NOMO-1 treated with dmso at 0.1 percent for 144 hours (cell line): ENCODE data around the gene LYPLA2.
A peak's percentile ranks its signal among the peaks of the same experiment; 100 is the strongest.
"Not testable (repeated sequence)": the region's sequence is repeated elsewhere in the genome, so short reads cannot be mapped to it uniquely, and the experiment has no call there.

Source experiments
- DNase-seq: peaks from one replicate; lab custom pipeline; 2025; ENCODE audit not compliant: unreplicated experiment; lab: John Stamatoyannopoulos, UW

LYPLA2 gene

GRCh38 chr1:23825762-23826522 is 35.0 kb downstream of the LYPLA2 start:
- no peak for DNase-seq

- not testable (repeated sequence) for DNase-seq
Observed at GRCh38 chr1:23826590-23826989, 35.6 kb downstream of the LYPLA2 start.

GRCh38 chr1:23827717-23828116 is 36.8 kb downstream of the LYPLA2 start:
- DNase-seq = no peak

GRCh38 chr1:23834156-23834555 is 43.2 kb downstream of the LYPLA2 start:
- DNase-seq = not testable (repeated sequence)

GRCh38 chr1:23836037-23836436 is 45.1 kb downstream of the LYPLA2 start:
- DNase-seq = no peak

- DNase-seq = no peak
Observed at GRCh38 chr1:23837908-23838307, 47.0 kb downstream of the LYPLA2 start.

GRCh38 chr1:23838401-23838866 is 47.5 kb downstream of the LYPLA2 start:
- peak; percentile 31 for DNase-seq

- no peak for DNase-seq
Observed at GRCh38 chr1:23843644-23844043, 52.7 kb downstream of the LYPLA2 start.
